Measurements from ENCODE around the gene SH3GL1.

Gene SH3GL1

GRCh38 chr19:4343370-4344307 is 56.7 kb downstream of the SH3GL1 start, which contains the start of gene MPND:
MPND (plus strand) TSS chr19:4343562; CDS start chr19:4343594, 32 bp downstream.
- Histone ChIP-seq H3K4me1 (ENCODE audit: insufficient read depth, low read length) (peaks cover 34% of the 10 kb centered on the region), H4K20me1 (ENCODE audit: insufficient read depth, low read length) (peaks cover 9% of the 10 kb centered on the region; the same call in 1 of the 2 replicates), H3K4me3 (ENCODE audit: low read depth in 1 of 2, low read length in 2 of 2) (peak within 1 kb of the TSS; percentile 58 to 94), H3K27me3 (ENCODE audit: insufficient read depth, low read length, poor library complexity) (no peaks in the 10 kb centered on the region), H3K36me3 (ENCODE audit: insufficient read depth, low read length) (peaks cover 22% of the 10 kb centered on the region), H2AFZ (ENCODE audit: low read depth, low read length) (peak within 1 kb of the TSS; percentile 99), H3K27ac (ENCODE audit: low read length) (peak within 1 kb of the TSS; percentile 92), H3K9me3 (ENCODE audit: insufficient read depth, low read length, severe bottlenecking) (no peaks in the 10 kb centered on the region), H3K79me2 (ENCODE audit: insufficient read depth, low read length) (peaks cover 13% of the 10 kb centered on the region), H3K9ac (ENCODE audit: low read depth, low read length) (peak within 1 kb of the TSS; percentile 81), H3K4me2 (ENCODE audit: insufficient read depth, low read length) (peak within 1 kb of the TSS; percentile 99)
- DNase-seq (peak; percentile 94), ATAC-seq (ENCODE audit: insufficient read depth, low read depth) (peak; percentile 67)
- no peak for TF ChIP-seq CTCF (IDR thresholded peaks at IDR 0.05; ENCODE audit: borderline replicate concordance, extremely low read depth, low read length, poor library complexity, severe bottlenecking)
- TF ChIP-seq EZH2 (IDR thresholded peaks at IDR 0.05; ENCODE audit: borderline replicate concordance, low read depth, low read length, severe bottlenecking): no peak

GRCh38 chr19:4342615-4343369 is 57.6 kb downstream of the SH3GL1 start:
- H3K4me3 ChIP-seq (ENCODE audit: low read depth in 1 of 2, low read length in 2 of 2): peak overlapping the region; percentile 58 to 94
- H3K4me1 ChIP-seq (ENCODE audit: insufficient read depth, low read length): peaks cover 42% of the 10 kb centered on the region
- H3K79me2 ChIP-seq (ENCODE audit: insufficient read depth, low read length): peaks cover 13% of the 10 kb centered on the region
- H3K9ac ChIP-seq (ENCODE audit: low read depth, low read length): peak overlapping the region; percentile 81
- H4K20me1 ChIP-seq (ENCODE audit: insufficient read depth, low read length): peaks cover 9% of the 10 kb centered on the region; the same call in 1 of the 2 replicates
- TF ChIP-seq EZH2 (IDR thresholded peaks at IDR 0.05; ENCODE audit: borderline replicate concordance, low read depth, low read length, severe bottlenecking): peak; percentile 95
- TF ChIP-seq CTCF (IDR thresholded peaks at IDR 0.05; ENCODE audit: borderline replicate concordance, extremely low read depth, low read length, poor library complexity, severe bottlenecking): peak; percentile 51
- ATAC-seq (ENCODE audit: insufficient read depth, low read depth): peak; percentile 91
- peak overlapping the region; percentile 99 for H2AFZ ChIP-seq (ENCODE audit: low read depth, low read length)
- no peaks in the 10 kb centered on the region for H3K9me3 ChIP-seq (ENCODE audit: insufficient read depth, low read length, severe bottlenecking)
- H3K27me3 ChIP-seq (ENCODE audit: insufficient read depth, low read length, poor library complexity): no peaks in the 10 kb centered on the region
- DNase-seq: peak; percentile 98
- peaks cover 22% of the 10 kb centered on the region for H3K36me3 ChIP-seq (ENCODE audit: insufficient read depth, low read length)
- H3K27ac ChIP-seq (ENCODE audit: low read length): peak overlapping the region; percentile 92
- H3K4me2 ChIP-seq (ENCODE audit: insufficient read depth, low read length): peak overlapping the region; percentile 99

- no peak for DNase-seq
- Histone ChIP-seq H3K4me1 (ENCODE audit: insufficient read depth, low read length) (peaks cover 43% of the 10 kb centered on the region), H4K20me1 (ENCODE audit: insufficient read depth, low read length) (peaks cover 9% of the 10 kb centered on the region; the same call in 1 of the 2 replicates), H3K27me3 (ENCODE audit: insufficient read depth, low read length, poor library complexity) (no peaks in the 10 kb centered on the region), H3K9me3 (ENCODE audit: insufficient read depth, low read length, severe bottlenecking) (no peaks in the 10 kb centered on the region), H3K36me3 (ENCODE audit: insufficient read depth, low read length) (peaks cover 18% of the 10 kb centered on the region), H3K4me2 (ENCODE audit: insufficient read depth, low read length) (peak overlapping the region; percentile 79), H3K27ac (ENCODE audit: low read length) (peak overlapping the region; percentile 91), H3K4me3 (ENCODE audit: low read depth in 1 of 2, low read length in 2 of 2) (peak overlapping the region; percentile 44 to 94; a peak in 3 of 4 replicates), H2AFZ (ENCODE audit: low read depth, low read length) (peak overlapping the region; percentile 92), H3K9ac (ENCODE audit: low read depth, low read length) (peak overlapping the region; percentile 74), H3K79me2 (ENCODE audit: insufficient read depth, low read length) (peaks cover 13% of the 10 kb centered on the region)
- TF ChIP-seq EZH2 (IDR thresholded peaks at IDR 0.05; ENCODE audit: borderline replicate concordance, low read depth, low read length, severe bottlenecking): no peak
- TF ChIP-seq CTCF (IDR thresholded peaks at IDR 0.05; ENCODE audit: borderline replicate concordance, extremely low read depth, low read length, poor library complexity, severe bottlenecking): no peak
- ATAC-seq (ENCODE audit: insufficient read depth, low read depth): no peak
Observed at GRCh38 chr19:4342314-4342614, 58.1 kb downstream of the SH3GL1 start.

All from DND-41 (cell line).